Measurements from ENCODE around the gene HTR1E. TPM values are rescaled to one million over a fixed set of nuclear protein-coding genes. Genes with fewer than 3 reads are reported as not detected.

Gene HTR1E
- polyA plus RNA-seq, 1 experiment: not detected

DNA sequence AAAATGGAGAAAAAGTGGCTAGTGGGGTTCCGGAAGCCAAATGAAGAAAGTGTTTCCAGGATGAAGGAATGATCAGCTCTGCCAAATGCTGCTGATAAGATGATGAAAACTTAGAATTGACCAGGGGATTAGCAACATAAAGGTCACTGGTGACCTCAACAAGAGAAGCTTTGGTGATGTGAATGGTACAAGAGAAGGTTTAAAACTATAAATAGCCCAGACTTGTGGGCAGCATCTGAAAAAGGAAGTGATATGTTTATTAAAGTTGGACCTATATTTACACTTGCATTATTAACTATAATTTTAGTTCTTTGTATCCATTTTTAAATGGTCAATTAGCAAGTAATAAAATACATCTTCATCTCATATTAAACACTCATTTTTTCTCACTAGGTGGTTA is 112.5 kb downstream of the HTR1E start:
- no peak for DNase-seq (ENCODE audit: low read depth)
- ChIA-PET POLR2A (no interaction called here), CTCF (no interaction called here)
- no peak overlapping the region for H3K4me3 ChIP-seq (ENCODE audit: low read depth, low read length)
- no peaks in the 10 kb centered on the region for H3K27me3 ChIP-seq (ENCODE audit: control insufficient read depth, insufficient read depth, low read length)
- no peaks in the 10 kb centered on the region for H3K36me3 ChIP-seq (ENCODE audit: control insufficient read depth, insufficient read depth, low read length)
- TF ChIP-seq, protein P1, sequence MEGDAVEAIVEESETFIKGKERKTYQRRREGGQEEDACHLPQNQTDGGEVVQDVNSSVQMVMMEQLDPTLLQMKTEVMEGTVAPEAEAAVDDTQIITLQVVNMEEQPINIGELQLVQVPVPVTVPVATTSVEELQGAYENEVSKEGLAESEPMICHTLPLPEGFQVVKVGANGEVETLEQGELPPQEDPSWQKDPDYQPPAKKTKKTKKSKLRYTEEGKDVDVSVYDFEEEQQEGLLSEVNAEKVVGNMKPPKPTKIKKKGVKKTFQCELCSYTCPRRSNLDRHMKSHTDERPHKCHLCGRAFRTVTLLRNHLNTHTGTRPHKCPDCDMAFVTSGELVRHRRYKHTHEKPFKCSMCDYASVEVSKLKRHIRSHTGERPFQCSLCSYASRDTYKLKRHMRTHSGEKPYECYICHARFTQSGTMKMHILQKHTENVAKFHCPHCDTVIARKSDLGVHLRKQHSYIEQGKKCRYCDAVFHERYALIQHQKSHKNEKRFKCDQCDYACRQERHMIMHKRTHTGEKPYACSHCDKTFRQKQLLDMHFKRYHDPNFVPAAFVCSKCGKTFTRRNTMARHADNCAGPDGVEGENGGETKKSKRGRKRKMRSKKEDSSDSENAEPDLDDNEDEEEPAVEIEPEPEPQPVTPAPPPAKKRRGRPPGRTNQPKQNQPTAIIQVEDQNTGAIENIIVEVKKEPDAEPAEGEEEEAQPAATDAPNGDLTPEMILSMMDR (IDR thresholded peaks at IDR 0.05; ENCODE audit: insufficient read depth, low read depth, low read length): no peak

DNA sequence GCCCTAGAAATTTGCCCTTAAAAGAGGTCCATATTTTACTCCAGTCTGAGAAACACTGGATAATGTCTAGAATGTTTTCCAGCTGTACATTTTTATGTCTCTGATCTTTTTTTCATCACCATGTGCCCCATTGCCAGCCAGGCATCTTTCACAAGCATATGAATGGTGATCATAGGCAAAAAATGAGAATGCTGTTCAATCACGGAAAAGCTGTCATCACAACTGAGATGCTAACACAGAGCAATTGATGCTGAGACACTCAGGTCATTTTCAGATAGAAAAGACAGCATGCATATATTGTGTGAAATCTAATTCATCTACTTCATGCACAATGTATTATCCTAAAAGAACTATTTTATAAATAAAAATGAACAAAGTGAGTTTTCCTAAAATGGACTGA is 116.0 kb downstream of the HTR1E start:
- DNase-seq (ENCODE audit: low read depth): no peak
- no peaks in the 10 kb centered on the region for H3K36me3 ChIP-seq (ENCODE audit: control insufficient read depth, insufficient read depth, low read length)
- H3K4me3 ChIP-seq (ENCODE audit: low read depth, low read length): no peak overlapping the region
- CTCF ChIA-PET: no interaction called here
- TF ChIP-seq, protein P1 (IDR thresholded peaks at IDR 0.05; ENCODE audit: insufficient read depth, low read depth, low read length): no peak
- H3K27me3 ChIP-seq (ENCODE audit: control insufficient read depth, insufficient read depth, low read length): no peaks in the 10 kb centered on the region
- POLR2A ChIA-PET: no interaction called here

DNA sequence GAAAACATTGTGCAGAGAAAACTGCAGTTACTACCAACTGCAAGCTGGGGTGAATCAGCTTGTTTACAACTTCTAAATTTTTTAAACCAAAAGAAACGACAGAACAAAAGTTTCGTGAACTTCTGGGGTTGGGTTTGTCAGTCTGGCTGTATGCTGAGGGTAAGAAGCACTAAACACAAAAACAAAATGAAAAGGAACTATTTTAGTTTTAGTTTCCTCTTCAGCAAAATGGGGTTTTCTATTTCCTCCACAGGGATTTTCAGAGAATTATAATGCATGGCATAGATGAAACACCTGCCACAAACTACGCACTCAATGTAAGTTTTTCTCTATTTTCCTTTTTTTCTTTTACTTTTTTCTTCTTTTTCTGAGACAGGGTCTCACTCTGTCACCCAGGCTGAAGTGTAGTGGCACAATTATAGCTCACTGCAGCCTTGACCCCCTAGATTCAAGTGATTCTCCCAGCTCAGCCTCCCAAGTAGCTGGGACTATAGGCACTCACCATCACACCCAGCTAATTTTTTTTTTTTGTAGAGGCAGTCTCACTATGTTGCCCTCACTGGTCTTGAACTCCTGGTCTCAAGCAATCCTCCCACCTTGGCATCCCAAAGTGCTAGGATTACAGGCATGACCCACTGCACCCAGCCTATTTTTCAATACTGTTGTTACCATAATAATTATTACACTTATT is 117.0 kb downstream of the HTR1E start:
- Histone ChIP-seq H3K36me3 (ENCODE audit: control insufficient read depth, insufficient read depth, low read length) (no peaks in the 10 kb centered on the region), H3K27me3 (ENCODE audit: control insufficient read depth, insufficient read depth, low read length) (no peaks in the 10 kb centered on the region), H3K4me3 (ENCODE audit: low read depth, low read length) (no peak overlapping the region)
- DNase-seq (ENCODE audit: low read depth): no peak
- TF ChIP-seq, protein P1 (IDR thresholded peaks at IDR 0.05; ENCODE audit: insufficient read depth, low read depth, low read length): no peak
- CTCF ChIA-PET: no interaction called here
- POLR2A ChIA-PET: no interaction called here

DNA sequence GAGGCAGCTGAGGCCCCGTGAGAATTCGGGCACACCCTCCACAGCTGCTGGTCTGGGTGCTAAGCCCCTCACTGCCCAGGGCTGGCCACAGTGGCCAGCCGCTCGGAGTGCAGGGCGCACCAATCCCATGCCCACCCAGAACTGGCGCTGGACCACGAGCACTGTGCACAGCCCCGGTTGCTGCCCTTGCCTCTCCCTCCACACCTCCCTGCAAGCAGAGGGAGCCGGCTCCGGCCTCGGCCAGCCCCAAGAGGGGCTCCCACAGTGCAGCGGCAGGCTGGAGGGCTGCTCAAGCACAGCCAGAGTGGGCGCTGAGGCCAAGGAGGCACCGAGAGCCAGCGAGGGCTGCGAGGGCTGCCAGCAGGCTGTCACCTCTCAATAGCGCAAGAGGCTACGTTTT is 122.6 kb downstream of the HTR1E start:
- no peak overlapping the region for H3K4me3 ChIP-seq (ENCODE audit: low read depth, low read length)

DNA sequence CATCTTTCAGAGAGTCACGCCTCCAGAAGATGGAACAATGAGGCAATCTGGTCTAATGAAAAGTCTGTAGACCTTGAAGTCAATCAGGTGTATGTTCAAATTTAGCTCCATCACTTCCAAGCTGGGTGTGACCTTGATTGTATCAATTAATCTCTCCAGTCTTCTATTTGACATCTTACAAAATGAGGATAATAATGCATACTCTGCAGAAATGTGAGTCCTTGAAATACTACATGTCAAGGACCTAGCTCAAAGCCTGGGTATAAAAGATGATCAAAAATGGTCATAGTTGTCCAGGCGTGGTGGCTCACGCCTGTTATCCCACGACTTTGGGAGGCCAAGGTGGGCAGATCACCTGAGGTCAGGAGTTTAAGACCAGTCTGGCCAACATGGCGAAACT is 127.8 kb downstream of the HTR1E start:
- Histone ChIP-seq H3K27me3 (ENCODE audit: control insufficient read depth, insufficient read depth, low read length) (peaks cover 2% of the 10 kb centered on the region; the same call in 1 of the 2 replicates), H3K36me3 (ENCODE audit: control insufficient read depth, insufficient read depth, low read length) (no peaks in the 10 kb centered on the region), H3K4me3 (ENCODE audit: low read depth, low read length) (no peak overlapping the region)
- ChIA-PET POLR2A (no interaction called here), CTCF (interaction anchor here (0.6 to 5.0 kb wide), 5 partner anchors 14 to 328 kb away, joined by 3 to 27 read pairs (median 5); no protein-coding TSS in a partner anchor)
- no peak for DNase-seq (ENCODE audit: low read depth)
- TF ChIP-seq, protein P1 (IDR thresholded peaks at IDR 0.05; ENCODE audit: insufficient read depth, low read depth, low read length): no peak

More for the DNA sequence above, 122.6 kb downstream of the HTR1E start:
- no peak for DNase-seq (ENCODE audit: low read depth)
- TF ChIP-seq, protein P1 (IDR thresholded peaks at IDR 0.05; ENCODE audit: insufficient read depth, low read depth, low read length): no peak
- no peaks in the 10 kb centered on the region for H3K36me3 ChIP-seq (ENCODE audit: control insufficient read depth, insufficient read depth, low read length)
- ChIA-PET POLR2A (no interaction called here), CTCF (no interaction called here)
- H3K27me3 ChIP-seq (ENCODE audit: control insufficient read depth, insufficient read depth, low read length): no peaks in the 10 kb centered on the region

Small RNA genes lying within 50 kb of the gene (small RNA-seq; reads per million reads assigned to genes)
- gene AL157777.2 (ENCODE audit: insufficient read length, low read depth, low replicate concordance): not detected
- not detected for gene MTHFD2P2 (ENCODE audit: insufficient read length, low read depth, low replicate concordance)

Other genes with a start within 250 kb of the HTR1E start
- 2.5 and 2.6 TPM in 2 replicates for gene CGA, start 157.6 kb downstream of the HTR1E start, polyA plus RNA-seq (2011; rRNA removed)
- 4.1 and 8.5 TPM in 2 replicates for gene ZNF292, start 218.0 kb downstream of the HTR1E start, polyA plus RNA-seq (2011; rRNA removed)